ENCODE data around the gene SUN5.
"Not testable (repeated sequence)": the region's sequence is repeated elsewhere in the genome, so short reads cannot be mapped to it uniquely, and the experiment has no call there.

The SUN5 gene, protein sequence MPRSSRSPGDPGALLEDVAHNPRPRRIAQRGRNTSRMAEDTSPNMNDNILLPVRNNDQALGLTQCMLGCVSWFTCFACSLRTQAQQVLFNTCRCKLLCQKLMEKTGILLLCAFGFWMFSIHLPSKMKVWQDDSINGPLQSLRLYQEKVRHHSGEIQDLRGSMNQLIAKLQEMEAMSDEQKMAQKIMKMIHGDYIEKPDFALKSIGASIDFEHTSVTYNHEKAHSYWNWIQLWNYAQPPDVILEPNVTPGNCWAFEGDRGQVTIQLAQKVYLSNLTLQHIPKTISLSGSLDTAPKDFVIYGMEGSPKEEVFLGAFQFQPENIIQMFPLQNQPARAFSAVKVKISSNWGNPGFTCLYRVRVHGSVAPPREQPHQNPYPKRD

DNA sequence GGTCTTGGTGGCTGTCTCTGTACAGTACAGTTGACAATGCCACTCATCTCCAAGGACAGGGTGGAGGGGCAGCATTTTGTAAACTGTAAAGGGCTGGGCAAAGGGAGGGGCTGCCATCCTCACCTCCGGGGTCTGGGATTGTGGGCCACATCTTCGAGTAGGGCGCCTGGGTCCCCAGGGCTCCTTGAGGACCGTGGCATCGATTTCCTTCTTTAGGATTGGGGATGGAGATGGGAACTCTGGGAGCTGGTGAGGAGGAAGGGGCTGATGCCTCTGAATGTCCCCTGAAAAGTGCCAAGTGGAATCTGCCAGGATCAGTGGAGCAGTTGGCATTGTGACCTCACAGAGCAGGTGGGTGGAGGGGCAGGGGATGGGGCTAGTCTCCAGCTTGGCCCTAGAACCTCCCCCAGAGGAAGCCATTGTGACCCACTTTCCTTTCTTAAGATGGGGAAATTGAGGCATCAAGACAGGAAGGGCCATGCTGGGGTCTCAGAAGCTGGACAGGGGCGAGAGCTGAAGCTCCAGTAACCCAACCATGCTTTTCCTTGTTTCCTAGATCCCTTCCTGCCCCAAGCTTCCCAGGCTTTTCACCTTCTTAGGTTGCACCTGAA lies at the start of gene SUN5:
TSS of gene SUN5 (minus strand) at position 293 of the 611 bp plus-strand sequence. CDS start at position 200, 93 bp downstream.
- DNase-seq, result no peak

DNA sequence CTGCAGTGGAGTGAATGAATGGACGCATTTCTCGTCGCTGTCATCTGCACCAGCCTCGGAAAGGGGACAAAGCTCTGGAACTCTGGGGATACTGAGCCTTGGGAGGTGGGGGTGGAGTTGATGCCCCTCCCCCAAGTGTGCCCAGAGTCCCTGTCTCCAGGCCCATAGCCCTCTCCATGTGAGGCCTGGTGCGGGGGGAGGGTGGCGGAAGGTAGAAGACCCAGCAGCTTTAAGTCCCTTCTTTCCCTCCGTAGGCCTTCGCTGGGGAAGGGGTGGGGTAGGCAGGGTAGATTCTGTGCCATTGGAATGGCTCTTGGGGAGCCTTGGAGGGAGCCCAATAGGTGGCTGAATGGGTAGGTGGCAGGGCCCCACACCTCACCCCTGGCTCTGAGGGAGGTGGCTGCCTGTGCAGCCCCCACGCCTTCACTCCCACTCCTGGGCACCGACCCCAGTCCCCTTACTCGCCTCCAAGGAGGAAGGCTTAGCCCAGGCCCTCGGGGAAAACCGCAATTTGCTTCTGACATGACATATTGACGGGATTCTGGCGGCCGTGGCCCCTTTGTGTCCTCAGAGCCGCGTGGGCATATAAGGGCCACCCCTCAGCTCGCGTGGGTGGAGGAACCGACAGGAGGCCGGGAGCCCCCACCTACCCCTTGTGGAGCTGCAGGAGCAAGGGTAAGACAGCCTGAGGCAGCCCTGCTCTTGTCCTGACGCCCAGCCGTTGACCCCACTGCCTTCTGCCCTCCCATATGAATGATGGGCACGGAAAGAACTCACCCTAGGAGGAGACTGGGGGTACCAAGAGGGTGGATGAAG lies 49.3 kb upstream of the SUN5 start, which contains the start of gene BPIFB3:
TSS of gene BPIFB3 (plus strand) at position 613 of the 816 bp plus-strand sequence. CDS start 1,533 bp downstream, outside the sequence.
- DNase-seq, result no peak

DNA sequence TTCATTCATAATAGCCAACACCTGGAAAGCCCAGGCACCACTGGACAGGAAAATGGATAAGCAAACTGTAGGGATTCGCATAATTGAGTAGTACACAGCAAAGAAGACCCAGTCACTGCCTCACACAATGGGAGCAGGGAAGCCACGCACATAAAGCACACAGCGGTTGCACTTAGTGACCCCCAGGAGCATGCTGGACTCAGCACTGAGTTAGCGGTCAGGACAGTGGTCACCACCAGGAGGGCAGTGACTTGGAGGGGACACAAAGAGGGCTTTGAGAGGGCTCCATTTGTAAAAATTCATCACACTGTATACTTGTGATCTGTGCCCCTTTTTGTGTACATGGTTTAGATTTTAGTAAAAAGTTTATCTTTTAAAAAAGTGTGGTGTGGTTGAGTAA lies 47.1 kb upstream of the SUN5 start:
- no peak for DNase-seq

DNA sequence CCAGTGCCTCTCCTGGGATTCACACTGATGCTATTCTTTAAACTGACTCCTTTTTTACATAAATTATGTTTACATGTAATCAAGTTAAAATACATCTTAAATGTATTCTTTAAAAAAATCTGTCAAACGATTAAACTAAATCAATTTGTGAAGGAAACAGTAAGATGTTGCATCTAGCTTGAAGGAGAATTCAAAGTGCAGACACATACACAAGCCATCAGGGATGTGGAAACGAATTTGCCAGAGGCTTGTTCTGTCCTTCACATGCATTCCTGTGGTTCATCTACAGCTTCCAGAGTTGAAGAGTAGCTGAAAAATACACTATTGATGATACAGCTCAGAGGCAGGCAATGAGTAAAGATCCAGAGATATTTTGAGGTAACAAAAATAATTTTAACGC lies 42.2 kb upstream of the SUN5 start:
- DNase-seq, result no peak

DNA sequence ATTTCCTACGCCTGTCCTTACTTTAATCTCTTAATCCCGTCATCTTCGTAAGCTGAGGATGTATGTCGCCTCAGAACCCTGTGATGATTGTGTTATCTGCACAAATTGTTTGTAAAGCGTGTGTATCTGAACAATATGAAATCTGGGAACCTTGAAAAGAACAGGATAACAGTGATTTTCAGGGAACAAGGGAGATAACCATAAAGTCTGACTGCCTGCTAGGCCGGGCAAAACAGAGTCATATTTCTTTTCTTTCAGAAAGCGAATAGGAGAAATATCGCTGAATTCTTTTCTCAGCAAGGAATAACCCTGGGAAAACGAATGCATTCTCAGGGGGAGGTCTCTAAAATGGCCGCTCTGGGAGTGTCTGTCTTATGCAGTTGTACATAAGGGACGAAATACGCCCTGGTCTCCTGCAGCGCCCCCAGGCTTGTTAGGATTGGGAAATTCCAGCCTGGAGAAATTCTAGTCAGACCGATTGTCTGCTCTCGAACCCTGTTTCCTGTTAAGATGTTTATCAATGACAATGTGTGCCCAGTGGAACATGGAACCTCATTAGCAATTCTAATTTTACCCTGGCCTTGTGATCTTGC lies 41.0 kb upstream of the SUN5 start:
- not testable (repeated sequence) for DNase-seq

DNA sequence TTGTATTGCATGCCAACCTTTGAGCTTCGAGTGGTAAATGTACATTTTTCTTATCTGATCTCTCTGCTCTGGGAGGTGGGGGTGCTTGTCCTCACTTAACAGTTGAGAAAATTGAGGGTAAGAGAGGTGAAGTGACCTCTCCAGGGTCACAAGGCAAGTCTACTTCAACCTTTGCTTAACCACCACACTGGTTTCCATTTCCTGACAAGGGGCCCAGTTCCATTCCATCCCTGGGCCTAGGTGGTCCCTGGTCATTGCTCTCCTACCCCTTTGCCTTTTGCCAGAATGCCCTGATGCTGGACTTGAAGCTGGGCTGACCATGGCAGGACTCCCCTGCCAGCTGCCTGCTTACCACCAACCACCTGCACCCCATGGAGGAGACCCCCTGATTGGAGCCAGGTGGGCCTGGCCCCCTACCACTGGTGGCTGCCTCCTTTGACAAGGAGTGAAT lies 39.5 kb upstream of the SUN5 start:
- DNase-seq, result no peak

DNA sequence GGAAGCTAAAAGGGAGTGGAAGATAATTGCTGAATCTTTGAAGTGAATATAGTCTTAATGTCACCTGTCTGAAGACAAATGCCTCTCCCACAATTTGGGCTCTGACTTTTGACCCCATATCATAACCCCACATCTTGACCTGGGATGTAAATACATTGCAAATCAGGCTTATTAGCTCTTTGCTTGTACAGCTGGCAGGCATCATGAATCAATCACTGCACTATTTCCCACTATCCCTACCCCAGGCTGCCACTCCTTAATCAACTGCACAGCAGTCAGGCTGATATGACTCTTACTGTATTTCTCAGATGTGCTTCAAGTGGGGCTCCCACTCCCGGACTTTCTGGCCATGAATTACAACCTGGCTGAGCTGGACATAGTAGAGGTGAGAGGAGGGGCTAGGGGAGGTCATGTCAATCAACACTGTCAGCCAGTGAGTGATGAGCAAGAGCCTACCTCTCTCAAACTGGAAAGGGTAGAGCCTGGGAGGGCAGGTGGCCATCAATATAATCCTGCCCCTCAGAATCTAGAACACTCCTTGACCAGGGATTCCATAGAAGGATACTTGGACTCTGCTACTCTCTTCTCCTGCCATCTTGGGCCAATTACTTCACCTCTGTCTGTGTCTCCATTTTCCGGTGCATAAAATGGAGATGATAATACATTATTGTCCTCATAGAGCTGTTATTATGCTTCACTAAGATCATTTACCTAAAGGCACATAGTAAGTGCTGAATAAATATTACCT lies 38.9 kb upstream of the SUN5 start:
- no peak for DNase-seq

DNA sequence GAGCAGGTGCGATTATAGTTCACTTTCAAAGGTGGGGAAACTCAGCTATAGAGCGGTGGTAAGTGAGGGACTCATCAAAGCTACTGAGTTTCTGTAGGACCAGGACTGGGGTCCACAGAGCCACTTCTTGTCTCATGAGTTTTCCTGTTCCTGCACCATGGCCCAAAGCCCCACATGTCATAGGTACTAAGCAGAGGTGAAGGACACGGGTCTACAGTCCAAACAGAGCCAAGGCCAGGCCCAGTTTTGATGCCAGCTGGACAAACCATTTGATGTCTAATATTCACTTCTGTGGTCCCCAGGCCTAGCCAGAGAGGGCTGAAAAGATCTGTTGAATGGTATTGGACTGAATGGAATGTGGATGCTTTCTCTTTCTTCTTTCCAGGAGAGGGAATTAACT lies 38.2 kb upstream of the SUN5 start:
- no peak for DNase-seq

DNA sequence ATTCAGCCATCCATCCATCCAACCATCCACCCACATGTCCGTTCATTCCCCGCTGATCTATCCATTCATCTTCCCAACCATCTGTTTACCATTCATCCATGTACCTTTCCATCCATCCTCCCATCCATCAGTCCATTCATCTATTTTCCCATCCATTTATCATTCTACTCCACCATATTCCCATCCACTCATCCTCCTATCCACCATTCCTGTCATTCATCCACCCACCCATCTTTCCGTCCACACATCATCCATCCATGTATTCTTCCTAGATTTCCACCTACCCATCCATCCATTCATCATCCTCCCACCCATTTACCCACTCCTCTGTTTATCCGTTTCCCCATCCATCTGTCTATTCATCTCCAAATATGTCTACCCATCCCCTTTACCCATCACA lies 34.0 kb upstream of the SUN5 start:
- DNase-seq, result no peak

DNA sequence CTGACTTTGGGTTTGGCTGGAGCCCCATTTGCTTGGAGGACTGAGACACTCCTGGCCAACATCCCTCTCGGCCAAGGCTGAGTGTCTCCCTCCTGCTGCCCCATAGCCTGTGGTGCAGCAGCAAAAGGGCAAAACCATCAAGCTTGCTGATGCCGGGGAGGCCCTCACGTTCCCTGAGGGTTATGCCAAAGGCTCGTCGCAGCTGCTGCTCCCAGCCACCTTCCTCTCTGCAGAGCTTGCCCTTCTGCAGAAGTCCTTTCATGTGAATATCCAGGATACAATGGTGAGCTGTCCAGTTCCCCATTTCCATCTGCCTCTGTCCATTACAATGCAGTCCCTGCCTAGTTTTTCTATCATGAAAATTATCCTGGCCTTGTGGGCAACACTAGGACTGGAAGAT lies 33.2 kb upstream of the SUN5 start:
- DNase-seq, result no peak

DNA sequence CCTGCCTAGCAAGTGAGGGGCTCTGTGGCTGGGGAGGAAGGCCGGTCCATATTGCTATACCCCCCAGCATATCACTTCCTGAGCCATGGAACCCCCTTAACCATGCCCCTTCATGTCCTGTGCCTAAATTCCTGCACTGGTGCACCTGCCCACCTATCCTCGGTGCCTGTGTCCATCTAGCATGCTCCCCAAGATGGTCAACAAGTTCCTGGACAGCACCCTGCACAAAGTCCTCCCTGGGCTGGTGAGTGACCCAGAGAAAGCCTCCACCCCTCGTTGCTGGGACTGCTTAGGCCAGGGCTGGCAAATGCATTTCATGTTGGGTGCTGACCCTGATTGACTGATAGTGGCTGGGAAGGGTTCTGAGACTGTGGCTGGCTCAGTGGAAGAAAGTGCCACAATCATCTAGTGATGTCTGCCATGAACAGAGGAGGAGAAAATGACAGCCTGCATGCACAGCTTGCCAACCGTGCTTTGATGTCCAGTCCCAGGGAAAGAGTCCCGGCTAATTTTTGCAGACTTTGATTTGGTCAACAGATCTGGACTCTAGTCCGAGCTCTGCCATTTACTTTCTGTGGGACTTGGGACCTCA lies 30.8 kb upstream of the SUN5 start:
- no peak for DNase-seq

DNA sequence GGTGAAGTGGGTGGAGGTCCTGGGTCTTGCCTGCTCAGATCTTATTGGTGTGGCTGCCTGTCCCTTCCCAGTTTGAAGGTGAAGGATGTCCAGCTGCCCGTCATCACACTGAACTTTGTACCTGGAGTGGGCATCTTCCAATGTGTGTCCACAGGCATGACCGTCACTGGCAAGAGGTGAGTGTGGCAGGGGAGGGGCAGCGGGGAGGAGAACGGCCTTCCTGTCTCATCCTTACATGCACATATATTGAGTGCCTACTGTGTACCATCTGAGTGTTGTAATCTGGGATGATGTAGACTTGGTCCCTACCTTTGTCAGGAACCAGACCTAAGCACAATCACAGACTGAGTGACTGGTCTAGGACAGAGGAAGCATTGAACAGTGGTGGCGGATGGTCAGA lies 29.9 kb upstream of the SUN5 start:
- DNase-seq, result no peak

DNA sequence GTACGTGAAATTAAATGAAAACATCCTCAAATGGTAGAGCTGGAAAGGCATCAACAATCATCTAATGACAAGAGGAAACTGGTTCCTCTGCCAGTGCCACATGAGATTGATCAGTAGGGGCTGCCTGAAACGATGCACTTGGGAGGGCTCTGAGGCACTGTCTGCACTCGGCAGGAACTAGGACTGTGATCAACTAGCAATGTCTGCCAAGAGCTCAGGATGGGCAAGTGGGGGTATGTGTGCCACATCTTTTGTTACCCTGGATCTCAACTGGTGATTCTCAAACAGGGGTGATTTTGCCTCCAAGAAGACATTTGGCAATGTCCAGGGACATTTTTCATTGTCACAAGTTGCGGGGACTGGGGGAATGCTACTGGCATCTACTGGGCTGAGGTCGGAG lies 29.1 kb upstream of the SUN5 start:
- no peak for DNase-seq

DNA sequence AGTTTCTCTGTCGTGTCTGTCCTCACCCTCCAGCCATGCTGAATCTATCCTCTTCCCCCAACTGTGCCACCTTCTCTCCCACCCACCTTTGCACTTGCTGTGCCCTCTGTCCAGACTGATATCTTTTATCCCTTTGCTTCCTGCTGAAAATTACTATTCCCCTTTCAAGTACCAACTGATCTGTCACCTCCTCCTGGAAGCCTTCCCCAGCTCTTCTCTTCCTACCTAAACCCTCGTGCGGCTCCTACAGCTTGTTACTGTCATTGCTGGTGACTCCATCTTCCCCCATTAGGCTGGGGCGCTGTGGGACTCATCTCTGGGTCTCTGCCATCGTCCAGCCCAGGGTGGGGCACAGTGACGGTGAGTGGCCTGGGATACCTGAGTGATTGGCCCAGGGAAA lies 28.3 kb upstream of the SUN5 start:
- DNase-seq, result no peak

DNA sequence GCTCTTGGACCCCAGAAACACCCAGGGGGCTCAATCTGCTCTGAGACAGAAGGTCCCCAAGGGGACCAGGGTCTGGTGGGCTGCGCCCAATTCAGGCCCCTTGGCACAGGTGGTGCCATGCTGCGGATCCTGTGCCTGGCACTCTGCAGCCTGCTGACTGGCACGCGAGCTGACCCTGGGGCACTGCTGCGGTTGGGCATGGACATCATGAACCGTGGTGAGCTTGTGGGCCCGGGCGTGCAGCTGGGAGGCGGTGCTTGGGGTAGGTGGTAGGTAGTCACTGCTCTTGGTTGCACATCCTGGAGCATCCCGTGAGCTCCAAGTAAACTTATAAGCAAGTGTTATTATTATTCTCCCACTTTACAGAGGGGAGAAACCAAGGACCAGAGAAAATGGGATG lies 27.3 kb upstream of the SUN5 start, which contains the start of gene BPIFB6:
TSS of gene BPIFB6 (plus strand) at position 118 of the 400 bp plus-strand sequence. CDS start at position 118, 0 bp downstream.
- no peak for DNase-seq

DNA sequence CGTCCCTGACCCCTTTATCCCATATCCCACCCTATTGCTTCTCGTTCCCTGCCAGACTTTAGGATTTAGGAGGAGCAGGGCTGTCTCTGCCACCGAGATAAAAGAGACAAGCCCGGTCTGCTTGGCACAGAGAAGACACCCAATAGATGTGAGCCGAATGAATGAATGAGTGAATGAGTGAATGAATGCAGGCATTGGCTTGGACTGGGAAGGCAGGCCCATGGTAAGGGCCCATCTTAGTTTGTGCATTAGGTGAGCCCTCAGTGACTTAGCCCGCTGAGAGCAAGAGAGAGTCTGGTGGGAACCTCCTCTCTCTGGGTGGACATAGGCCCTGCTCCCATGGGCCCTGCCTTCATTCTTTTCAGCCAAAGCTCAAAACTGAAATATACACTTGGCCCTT lies 26.3 kb upstream of the SUN5 start:
- DNase-seq, result no peak

DNA sequence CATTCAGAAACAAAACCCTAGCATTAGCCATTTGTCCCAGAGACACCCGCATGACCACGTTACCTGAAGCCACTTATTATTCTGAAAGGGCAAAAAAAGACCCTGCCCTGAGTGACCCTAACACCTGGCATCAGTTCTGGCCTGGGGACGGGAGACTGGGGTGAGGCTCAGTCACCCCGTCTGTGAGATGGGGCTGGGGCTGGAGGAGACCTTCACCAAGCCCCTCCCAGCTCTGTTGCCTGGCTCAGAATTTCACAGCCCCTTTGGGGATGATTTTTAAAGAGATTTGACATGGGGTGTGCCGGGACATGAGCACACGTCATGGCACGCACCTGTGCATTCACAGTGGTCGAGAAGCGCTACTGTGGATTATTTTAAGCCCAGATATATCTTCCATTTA lies 25.8 kb upstream of the SUN5 start:
- no peak for DNase-seq

DNA sequence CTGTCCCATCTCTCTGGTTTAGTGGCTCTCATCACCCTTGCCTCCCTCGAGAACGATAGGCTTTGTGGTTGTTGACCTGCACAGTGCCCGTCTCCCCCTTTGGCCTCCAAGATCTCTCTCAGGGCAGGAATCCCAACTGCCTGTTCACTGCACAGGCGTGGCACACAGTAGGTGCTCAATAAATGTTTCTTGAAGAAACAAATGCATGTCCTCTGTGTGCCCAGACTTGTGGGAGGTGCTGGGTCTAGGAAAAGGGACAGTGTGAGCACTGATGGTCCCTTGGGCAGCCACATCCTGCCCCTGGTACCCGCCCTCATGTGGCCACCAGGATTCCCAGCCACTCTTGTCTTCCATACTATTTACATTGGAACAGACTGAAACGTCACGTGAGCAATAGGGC lies 24.6 kb upstream of the SUN5 start:
- DNase-seq, result no peak

DNA sequence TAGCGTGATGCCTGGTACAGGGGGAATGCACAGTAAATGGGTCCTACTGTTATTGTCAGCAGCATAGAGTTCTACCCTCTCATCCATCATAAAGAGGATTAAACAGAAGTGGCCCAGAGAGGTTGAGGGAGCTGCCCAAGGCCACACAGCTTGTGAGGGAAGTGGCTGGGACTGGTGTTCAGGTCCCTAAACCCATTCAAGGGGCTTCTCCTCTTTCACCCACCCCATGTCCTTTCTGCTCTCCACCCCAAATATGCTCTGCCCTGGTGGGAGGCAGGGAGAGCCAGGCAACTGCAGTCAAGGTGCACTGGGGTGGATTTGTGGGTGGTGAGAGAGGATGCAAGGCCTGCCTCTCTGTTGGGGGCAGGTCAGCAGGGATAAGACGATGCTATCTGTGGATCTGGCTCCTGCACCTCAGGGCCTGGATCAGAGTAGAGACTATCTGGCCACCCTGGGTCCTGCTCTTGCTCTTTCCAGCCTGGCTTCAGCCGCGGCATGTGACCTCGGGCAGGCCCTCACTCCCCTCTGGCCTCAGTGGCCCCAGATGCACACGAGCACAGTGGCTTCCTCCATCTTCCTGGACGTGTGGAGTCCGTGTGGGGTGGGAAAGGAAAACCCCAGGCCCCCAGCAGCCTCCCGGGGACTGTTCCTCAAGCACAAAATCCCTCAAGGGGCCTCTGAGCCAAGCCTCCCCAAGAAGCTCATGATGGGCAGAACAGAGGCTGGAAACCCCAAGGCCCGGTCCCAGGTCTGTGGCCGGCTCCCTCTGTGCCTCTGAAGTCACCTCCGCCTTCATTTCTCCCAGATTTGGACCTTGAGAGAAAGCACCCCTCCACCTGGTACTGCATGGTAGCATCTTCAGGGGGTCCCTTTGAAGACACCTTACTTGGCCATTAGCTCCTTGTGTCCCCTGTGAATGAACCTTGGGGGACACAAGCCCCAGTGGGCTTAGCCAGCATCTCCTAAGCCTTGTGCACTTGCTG lies 23.8 kb upstream of the SUN5 start:
- DNase-seq, result no peak

All from NCI-H1694 (cell line).